NCI-H1694 (cell line): ENCODE data around the gene CACUL1.

Experiments used
- DNase-seq: peaks from one replicate; lab custom pipeline; 2025; lab: John Stamatoyannopoulos, UW

Gene CACUL1

DNA sequence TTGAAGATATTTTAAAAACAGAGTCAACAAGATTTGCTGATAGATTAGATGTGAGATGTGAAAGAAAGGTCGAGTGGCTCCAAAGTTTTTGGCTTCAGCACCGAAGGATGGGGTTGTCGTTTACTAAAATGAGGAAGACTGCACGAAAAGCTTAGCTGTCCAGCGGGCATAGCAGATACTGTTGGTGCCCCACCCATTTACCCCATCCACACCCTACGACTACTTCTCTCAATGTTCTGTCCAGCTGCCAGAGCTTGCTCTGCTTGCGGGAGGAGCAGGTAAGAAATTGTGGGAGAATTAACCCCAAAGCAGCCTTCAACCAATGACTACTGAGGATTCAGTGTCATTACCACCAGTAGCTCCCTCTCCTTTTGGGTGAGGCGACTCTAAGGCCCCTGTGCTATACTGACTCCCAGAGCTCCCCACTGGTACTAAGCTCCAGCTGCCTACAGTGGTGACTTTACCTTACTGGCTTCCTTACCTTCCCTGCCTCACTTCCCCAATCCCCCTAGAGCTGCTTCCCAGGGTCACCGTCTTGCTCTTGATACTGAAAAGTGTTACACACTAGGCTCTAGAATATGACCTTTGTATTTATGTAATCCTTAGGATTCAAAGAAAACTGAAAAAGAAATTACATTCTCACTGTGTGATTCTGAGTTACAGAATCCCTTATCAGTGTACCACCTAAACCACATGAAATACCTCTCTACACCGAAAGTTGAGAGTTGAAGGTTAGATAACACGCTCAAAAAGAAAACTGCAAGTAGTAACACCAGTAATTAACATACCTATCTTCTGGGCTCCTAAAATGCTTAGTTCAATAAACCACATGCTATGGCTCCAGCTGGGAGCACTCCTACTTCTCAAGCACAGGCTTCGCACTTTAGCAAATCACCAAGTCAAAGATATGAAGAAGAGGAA lies 22.3 kb downstream of the CACUL1 start:
- no peak for DNase-seq

- DNase-seq, result no peak
These were observed 23.9 kb downstream of the CACUL1 start for GRCh38 chr10:118730756-118731456.

DNA sequence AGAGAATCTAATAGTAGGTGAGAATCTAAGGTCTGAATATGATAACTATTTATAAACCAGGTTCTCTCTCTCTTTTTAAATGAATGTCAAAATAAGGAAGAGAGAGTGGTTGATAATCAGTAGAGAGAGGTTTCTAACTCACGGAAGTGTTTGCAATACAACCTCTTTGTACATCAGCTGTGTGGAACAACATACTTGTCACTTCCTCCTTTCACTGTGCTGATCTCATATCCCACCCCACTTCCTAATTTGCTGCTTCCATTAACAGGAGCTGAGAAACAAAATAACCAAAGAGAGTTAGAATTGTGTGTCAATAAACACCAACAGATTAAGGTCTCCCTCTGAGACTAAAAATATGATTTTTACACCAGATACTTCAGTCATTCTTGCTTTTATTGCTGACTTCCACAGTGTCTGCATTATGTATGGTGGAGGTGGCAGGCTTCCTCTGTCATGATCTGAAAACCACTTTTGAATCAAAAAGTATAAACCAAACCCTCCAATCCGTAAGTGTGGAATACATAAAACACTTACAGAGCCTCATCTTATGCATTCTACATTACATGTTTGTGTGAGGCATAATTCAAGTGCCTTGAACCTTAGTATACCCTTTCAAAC lies 25.0 kb downstream of the CACUL1 start:
- DNase-seq, result no peak

- DNase-seq, result no peak
These were observed 25.6 kb downstream of the CACUL1 start for GRCh38 chr10:118729200-118729599.

DNA sequence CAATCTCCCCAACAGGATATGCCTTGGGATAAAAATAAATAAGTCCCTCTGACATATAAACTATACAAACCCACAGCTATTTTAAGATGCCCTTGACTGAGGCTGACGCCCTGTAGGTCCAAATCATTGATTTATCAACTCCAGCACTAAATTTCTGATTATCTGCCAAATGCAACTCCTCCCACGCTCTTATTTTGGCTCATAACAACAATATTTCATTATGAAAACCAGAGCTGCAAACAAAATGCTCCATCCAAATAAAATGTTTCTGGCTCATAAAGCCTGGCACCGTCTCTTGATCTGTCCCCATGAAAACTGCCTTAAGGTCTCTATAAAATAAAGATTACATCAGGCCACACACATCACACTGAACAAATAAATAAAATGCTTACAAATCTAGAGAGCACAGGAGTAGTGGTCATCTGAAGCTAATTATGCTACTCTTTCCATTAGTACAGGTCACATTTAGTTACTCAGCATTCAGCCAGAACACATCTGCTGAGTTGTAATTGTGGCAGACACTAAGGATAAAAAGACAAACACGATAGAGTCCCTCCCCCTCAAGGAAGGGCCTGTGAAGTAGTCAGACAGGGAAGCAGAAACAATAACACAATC lies 28.8 kb downstream of the CACUL1 start:
- no peak for DNase-seq

GRCh38 chr10:118723466-118723865 lies 31.3 kb downstream of the CACUL1 start:
- no peak for DNase-seq

- DNase-seq, result no peak
These were observed 33.3 kb downstream of the CACUL1 start for GRCh38 chr10:118721539-118721876.

DNA sequence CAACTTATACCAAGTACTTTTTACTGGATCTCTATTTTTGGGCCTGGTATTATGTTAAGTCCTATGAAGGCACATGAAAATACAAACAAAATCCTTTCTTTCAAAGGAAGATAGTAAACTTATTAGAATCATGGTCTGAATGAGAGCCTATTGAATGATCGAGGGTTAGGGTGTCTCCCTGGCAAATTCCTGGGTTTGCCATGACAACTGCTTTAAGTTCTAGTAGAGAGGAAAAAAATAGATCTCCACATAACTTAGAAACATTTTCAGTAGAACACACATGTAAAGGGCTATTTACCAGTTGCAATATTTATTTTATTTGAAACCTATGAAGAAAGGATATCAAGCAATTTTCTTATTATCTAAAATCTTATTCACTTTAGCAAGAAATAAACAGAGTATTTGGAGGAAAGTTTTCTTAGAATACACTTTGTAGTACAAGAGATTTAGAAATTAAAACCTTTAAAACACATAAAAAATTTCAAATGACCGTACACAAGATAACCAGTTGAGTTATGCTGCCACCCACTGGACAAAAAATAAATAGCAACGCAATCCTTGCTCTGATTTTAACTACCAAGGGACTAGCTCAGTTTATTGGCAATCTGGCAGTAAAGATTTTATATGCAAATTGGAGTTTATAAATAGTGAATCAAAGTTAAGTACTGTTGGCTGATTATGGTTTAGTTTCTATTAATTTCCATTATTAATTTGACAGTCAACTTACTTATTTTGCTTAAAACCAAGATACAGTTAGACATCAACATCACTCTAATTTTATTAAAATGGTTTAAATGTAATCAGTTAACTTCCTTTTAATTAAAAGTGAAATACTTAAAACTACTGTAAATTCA lies 33.9 kb downstream of the CACUL1 start:
- DNase-seq, result peak; percentile 34

GRCh38 chr10:118714366-118714765 lies 40.4 kb downstream of the CACUL1 start:
- no peak for DNase-seq

DNA sequence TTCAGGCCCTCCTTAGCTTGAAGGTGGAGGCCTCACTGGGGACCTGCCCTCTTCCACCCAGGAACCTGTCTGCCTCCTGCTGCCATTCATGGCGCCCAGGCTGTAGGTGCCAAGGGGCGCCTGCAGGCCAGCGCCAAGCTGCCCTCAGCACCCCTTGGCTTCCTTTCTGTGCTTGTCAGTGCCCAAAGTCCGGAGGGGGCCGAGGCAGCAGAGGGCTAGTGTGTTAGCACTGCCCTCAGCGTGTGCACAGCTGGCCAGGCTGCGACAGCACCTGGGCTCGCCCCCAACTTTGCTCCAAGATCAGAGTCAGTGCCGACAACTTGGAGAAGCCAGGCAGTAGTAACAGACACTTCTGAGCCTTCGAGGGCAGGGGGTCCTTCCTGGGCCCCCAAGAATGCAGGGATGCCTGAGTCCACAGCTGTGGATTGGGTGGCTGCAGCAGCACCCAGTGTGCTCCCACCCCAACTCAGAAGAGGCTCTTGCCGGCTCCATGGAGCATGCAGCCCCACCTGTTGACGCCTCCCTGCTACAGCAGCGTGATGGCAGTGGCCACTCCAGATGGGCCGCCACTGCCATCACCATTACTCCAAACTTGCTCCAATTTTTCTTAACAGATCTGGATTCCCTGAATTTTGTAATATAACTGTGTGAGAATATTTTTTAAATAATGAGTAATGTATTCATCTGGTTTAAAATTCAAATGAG lies 41.7 kb downstream of the CACUL1 start:
- no peak for DNase-seq

- no peak for DNase-seq
These were observed 42.7 kb downstream of the CACUL1 start for GRCh38 chr10:118712080-118712479.

GRCh38 chr10:118710487-118710886 lies 44.3 kb downstream of the CACUL1 start:
- no peak for DNase-seq

DNA sequence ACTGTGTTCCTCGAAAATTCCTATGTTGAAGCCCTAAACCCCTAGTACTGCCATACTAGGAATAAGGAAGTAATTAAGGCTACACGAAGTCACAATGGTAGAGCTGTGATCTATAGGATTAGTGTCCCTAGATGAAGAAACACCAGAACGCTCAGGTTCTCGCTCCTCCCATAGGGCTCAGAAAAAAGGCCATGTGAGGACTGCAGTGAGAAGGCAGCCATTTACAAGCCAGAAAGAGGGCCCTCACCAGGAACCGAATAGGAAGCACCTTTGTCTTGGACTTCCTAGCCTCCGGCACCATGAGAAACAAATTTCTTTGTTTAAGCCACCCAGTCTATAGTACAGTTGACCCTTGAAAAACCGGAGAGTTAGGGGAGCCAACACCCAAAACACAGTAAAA lies 46.2 kb downstream of the CACUL1 start:
- DNase-seq, result no peak

DNA sequence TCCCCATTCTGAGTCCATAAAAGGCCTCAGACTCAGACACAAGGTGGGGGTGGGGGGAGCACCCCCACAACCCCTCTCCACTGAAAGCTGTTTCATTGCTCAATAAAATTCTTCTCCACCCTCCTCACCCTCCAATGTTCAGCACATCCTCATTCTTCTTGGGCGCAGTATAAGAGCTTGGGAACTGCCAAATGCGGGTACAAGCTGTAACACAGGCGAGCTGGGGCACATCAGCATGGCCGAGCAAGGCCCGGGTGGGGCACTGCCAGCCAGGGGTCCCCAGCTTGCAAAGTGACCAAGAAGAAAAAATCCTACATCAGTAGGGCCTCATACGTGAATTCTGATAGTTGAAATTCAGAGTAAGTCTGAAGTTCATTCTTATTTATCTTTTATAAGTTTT lies 50.1 kb downstream of the CACUL1 start:
- DNase-seq, result no peak

DNA sequence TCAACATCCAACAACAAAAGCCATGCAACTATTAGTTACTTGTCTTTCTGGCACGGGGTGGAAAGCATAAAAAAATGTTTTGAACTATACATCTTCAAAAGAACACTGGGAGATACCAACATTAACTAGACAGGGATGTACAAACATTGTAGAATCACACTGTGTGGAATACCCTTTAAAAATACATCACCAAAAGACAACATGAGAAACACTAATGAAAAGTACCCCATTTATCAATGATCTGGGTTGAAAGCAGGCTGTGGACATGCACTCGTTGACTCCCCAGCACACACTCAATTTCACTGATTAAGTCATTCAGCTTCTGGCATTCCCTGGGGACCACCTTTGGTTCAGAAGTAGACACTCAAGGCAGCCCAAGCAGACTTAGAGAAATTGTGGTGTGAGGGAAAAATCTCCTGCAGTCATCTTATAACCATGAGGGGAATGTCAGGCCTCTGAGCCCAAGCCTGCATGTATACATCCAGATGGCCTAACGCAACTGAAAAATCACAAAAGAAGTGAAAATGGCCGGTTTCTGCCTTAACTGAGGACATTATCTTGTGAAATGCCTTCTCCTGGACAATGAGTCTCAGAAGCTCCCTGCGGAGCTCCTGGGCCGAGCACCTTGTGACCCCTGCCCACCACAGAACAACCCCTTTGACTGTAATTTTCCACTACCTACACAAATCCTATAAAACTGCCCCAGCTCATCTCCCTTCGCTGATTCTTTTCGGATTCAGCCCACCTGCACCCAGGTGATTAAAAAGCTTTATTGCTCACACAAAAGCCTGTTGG lies 53.0 kb downstream of the CACUL1 start:
- no peak for DNase-seq

DNA sequence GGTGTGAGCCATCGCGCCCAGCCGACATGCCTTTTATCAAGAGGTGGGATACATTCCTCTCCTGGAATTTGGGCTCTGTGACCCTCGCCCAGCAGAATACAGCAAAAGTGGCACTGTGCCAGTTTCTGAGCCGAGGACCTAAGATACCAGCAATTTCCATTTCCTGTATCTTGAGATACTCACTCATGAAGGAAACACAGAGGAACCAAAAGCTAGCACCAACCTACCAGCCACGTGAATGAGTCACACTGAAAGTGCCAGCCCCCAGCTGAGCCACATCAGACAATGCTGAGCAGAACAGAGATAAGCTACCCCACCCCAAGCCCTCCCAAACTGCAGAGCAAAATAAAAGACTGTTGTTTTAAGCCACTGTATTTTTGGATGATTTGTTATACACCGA lies 56.3 kb downstream of the CACUL1 start:
- no peak for DNase-seq

GRCh38 chr10:118694848-118695247 lies 59.9 kb downstream of the CACUL1 start:
- no peak for DNase-seq

DNA sequence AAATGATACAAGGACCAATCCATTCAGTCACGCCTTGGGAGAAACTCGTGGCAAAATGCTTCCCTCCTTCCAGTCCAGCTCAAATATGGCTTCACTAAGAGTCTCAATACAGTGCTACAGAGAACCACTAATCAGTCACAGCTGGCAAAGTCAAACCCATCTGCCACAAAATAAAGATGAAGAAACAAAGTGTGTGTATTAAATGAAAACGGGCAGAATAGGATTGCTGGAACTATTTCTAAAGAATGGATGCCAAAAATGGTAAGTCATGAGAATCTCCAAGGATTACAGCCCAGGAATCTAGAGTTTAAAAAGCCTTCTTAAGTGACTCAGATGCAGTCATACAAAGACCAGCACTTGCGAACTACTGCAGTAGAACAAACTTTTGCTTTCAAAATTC lies 61.9 kb downstream of the CACUL1 start:
- peak; percentile 9 for DNase-seq

- DNase-seq, result no peak
These were observed 65.5 kb downstream of the CACUL1 start for GRCh38 chr10:118689070-118689858.
